Activated T-cell treated with anti-CD3 and anti-CD28 coated beads for 48 hours (primary cell): ENCODE results near the gene ETNK2.
"Not testable (repeated sequence)": the region's sequence is repeated elsewhere in the genome, so short reads cannot be mapped to it uniquely, and the experiment has no call there.

Source experiments
- DNase-seq: peaks from one replicate; pipeline ENCODE4 v3.0.0-alpha.2; 2020; ENCODE audit warnings: low read depth

Gene ETNK2

DNA sequence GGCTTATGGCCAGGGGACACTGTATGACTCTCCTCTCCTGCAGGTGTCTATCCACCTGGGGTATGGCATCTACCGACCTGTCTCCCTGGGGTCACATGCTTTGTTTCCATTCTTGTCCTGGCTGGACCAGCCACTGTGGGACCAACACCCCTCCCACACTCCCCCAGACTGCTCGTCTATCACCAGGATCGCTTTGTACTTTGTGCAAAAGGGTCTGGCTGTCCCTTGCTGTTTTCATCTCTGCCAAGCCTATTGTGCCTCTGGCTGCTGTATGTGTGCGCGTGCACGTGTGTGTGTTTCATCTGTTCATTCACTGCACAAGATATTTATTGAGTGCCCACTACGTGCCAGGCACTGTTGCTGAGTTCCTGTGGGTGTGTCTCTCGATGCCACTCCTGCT, 25.5 kb downstream of the ETNK2 start:
- DNase-seq: no peak

DNA sequence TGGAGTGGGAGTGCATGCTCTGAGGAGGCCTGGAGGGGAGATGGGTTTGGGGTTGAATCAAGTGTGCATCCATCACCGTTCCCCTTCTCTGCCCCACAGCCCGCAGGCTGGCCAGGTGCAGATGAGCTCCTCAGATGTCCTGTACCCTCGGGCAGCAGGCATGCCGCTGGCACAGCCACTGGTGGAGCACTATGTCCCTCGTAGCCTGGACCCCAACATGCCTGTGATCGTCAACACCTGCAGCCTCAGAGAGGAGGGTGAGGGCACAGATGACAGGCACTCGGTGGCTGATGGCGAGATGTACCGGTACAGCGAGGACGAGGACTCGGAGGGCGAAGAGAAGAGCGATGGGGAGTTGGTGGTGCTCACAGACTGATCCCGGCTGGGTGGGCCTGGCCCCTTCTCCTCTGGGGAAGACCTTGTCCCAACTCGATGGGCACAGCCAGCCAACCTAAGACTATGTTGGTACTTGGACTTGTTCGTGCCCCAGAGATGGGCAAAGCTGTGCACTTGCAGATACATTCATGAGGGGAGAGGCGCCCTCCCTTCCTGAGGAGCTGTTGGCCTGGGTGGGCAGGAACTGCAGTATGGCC, 26.0 kb downstream of the ETNK2 start:
- no peak for DNase-seq

DNA sequence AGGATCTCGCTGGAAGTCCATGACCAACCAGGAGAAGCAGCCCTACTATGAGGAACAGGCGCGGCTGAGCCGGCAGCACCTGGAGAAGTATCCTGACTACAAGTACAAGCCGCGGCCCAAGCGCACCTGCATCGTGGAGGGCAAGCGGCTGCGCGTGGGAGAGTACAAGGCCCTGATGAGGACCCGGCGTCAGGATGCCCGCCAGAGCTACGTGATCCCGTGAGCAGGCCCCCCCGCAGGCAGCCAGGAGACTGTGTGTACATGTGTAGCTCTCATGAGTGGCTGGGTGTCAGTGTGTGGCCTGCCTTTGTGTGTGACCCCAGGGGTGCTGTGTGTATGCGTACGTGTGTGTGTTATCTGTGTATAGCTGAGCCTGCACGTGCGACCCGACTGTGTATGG, 27.2 kb downstream of the ETNK2 start:
- DNase-seq: no peak

DNA sequence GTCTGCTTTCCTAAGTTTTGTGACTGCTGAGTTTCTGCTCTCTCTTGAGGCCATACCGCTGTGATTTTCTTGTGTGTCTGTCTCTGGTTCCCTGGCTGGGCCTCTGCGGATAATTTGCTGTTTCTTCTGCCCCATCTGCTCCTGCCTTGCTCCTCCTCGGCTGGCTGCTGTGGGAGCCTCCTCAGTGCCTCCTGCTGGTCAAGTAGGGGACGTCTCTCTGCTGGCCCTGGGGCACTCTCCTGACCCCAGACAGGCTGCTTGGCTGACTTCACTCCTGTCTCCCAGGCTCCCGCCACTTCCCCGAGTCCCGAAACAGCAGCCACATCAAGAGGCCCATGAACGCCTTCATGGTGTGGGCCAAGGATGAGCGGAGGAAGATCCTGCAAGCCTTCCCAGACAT, 28.5 kb downstream of the ETNK2 start:
- DNase-seq: no peak

DNA sequence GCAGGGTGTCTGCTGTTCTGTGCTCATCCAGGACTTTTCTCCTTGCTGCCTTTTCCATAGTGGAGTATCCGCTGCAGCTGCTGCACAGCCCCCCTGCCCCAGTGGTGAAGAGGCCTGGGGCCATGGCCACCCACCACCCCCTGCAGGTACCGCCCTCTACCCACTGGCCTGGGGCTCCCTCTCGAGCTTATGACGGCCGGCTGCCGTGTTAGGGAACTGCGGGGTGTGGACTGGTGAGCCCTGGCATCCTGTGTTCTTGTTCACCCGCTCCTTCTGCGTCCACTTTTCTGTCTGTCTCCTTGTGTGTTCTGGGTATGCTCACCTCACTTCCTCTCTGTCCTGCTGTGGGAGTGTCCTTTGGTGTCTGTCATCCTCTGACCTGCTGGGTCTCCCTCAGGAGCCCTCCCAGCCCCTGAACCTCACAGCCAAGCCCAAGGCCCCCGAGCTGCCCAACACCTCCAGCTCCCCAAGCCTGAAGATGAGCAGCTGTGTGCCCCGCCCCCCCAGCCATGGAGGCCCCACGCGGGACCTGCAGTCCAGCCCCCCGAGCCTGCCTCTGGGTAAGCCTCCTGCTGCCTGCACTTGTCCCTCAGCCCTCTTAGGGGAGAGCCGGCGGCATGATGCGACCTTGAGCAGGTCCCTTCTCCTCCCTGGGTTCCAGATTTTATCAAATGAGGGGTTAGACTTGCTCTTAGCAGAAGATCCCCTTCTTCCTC, 29.8 kb downstream of the ETNK2 start:
- no peak for DNase-seq

DNA sequence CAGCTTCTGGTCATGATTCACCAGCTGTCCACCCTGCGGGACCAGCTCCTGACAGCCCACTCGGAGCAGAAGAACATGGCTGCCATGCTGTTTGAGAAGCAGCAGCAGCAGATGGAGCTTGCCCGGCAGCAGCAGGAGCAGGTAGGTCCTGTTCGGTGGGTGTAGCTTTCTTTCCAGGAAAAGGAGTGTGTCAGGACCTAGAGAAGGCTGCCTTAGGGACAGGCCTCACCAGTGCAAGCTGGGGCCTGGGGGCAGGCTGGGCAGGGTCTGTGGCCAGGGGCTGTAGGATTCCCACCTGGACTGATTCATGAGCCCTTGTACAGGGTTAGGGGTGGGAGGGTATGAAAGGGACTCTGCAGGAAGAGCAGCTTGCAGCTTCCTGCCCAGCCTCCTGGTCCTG, 35.3 kb downstream of the ETNK2 start:
- DNase-seq: no peak

DNA sequence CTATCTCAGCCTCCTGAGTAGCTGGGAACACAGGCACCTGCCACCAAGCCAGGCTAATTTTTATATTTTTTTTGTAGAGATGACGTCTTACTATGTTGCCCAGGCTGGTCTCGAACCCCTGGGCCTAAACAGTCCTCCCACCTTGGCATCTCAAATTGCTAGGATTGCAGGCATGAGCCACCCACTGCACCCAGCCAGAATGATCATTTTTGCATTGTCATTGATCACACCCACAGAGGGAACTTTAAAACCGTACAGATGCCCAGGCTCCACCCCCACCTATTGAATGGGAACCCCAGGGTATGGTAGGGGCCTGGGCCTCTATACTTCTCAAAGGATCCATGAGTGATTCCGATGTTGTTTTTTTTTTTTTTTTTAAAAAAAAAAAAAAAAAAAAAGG, 36.7 kb downstream of the ETNK2 start:
- DNase-seq: no peak

DNA sequence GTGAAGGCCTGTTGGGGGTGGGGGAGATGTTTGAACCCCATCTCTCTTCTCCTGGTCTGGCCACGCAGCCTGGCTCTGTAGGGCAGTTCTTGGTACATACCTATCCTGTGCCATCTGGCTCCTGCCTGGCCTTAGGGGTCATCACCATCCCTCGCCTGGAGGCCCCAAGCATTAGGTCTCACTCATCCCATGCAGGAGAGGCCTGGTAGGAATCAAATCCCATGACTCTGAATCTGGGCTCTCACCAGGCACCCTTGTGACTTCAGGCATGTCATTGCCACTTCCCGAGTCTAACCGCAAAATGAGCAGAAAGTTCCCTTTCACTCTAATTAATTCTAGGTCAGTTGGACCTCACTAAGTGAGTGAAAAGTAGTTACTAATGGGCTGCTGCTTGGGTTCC, 37.2 kb downstream of the ETNK2 start:
- DNase-seq: no peak

DNA sequence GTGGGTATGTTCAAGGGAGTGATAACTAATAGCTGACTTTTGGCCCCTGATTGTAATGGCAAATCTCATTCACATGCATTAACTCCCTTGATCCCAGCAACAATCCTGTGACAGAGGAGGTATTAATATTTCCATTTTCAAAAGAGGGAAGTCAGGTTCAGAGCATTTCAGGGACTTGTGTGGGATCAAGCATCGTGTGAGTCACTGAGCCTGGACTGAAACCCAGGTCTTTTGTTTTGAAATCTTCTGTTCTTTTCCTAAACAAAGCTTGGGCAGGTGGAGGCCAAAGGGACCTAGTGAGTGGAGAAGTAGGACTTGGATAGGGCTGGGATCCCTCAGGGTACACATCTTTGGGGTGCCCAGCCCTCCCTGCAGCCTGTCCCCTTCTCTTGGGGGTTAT, 37.9 kb downstream of the ETNK2 start:
- DNase-seq: no peak

DNA sequence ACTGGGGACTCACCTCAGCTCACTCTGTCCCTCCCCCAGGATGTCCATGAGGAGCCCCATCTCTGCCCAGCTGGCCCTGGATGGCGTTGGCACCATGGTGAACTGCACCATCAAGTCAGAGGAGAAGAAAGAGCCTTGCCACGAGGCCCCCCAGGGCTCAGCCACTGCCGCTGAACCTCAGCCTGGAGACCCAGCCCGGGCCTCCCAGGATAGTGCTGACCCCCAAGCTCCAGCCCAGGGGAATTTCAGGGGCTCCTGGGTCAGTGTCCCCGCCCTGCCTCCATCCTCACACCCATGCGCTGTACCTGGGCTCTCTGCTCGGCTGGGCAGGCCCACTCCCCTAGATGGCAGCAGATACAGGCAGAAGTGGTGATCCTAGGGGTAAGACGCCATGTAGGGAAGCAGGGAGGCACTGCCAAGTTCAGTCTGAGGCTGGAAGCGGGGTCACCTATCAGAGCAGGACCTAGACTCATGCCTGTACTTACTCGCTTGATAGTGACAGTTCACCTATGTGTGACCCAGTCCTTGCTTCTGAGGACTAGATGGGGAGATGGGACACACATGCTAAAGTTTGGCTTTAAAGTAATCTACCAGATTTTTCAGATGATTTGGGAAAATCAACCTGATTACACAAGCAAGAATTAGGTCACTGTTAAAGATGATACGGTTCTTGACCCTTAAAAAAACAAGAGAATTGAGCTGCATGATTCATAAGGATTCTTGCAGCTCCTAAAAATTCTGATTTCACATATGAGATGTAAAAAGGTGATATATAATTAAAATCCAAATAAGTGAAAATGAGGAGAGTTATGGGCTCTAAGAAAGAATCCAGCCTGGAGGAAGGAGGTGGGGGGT, 38.7 kb downstream of the ETNK2 start:
- DNase-seq: no peak

DNA sequence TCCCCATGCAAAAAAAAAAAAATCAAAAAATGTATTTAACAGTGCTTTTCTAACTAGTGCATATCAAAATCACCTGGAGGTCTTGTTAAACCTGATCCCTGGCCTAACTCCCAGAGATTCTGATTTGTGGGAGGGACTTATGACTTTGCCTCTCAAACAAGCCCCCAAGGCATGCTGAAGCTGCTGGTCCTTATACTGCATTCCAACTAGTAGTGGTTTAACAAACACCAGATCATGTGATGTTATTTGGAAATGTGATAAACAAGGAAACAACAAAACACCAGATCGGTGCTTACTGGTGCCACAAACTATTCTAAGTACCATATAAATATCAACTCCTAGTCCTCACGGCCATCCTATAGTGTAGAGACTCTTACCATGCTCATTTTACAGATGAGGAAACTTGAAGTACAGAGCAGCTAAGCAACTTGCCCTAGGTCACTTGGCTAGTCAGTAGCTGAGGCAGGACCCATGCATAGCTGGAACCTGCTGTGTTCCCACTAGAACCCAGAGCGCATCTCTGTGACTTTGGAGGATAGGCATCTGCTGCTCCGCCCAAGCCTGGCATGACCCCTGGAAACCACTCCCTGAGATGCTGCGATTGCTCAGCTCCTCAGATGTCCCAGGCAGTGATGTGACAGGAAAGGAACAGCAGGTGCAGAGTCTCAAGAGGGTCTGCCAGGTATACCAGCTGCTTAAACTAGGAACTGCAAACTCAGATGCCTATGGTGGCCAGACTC, 40.8 kb downstream of the ETNK2 start:
- DNase-seq: no peak

DNA sequence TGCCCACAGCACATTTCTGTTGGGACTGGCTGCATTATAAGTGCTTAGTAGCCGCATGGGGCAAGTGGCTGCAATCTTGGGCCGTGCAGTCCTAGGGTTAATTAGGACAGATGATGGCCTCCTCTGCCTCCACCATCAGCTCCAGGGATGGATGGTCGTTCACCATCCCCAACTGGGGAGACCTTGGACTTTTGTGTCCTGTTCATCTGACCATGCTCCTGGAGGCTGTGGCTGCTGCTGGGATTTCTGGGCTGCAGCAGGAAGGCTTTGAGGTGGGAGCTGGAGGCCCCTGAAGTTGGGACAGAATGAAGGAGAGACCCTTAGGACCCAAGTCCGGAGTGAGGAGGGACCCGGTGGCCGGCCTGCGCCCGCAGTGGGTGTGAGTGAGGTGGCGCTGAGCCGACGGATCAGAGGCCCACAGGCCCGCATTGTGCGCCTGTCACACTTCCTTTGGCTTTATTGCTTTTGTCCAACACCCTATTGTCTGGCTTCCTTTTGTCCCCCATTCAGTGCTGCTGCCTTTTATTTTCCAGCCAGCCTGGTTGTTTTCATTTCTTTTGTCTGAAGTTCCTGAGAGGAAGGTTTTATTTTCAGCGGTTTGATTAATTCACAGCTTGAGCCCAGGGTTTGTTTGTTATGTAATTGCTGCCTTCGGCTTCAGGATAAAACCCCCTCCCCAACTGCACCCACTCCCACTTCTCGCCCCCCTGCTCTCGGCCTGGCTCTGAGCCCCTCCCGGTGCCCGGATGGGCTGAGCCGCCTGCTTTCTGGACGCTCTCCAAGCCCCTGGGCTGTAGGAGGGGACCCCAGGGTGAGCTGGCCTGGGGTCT, 43.3 kb downstream of the ETNK2 start:
- no peak for DNase-seq

DNA sequence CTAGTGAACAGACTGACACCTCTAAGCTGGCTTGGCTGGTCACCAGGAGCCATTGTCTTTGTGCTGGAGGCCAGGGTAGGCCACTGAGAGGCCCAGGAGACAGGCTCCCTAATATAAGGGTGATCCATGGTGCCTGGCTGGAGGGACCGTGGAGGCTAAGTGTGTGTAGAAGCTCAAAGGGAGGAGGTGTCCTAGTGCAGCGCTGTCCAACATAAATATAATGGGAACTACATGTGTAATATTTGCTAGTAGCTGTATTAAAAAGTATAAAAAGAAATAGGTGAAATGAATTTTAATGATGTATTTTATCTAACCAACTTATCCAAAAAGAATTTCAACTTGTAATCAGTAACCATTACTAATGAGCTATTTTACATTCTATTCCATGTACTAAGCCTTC, 44.0 kb downstream of the ETNK2 start:
- no peak for DNase-seq

DNA sequence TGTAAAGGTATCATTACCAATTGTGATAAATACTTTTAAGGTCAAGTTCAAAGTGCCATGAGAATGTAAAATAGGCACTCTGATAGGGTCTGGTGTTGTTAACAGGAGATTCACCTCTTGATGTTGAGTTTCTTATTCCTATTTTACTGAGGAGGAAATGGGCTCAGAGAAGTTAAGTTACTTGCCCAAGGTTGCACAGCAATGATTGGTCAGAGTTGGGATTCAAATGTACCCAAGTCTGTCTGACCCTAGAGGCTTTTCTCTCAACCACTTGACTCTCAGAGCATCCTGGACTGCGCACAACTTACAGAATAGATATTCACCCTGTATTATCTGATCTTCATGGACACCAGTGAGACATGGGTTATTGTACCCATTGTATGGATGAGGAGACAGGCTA, 45.0 kb downstream of the ETNK2 start:
- DNase-seq: no peak

DNA sequence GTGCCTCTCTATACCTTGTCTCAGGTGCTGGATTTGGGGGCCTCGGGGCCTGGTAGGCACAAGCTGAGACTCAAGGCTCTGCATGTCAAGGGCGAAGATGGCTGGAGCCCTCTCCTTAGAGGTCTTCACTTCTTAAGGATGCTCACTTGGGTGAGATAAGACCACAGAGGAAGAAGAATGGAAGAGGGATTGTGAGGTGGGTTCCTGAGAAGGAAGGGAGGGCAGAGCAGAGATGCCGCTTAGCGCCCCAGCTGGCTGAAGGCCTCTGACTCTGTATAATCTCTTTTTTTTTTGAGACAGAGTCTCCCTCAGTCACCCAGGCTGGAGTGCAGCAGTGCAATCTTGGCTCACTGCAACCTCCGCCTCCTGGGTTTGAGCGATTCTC, 46.7 kb downstream of the ETNK2 start:
- DNase-seq: no peak

DNA sequence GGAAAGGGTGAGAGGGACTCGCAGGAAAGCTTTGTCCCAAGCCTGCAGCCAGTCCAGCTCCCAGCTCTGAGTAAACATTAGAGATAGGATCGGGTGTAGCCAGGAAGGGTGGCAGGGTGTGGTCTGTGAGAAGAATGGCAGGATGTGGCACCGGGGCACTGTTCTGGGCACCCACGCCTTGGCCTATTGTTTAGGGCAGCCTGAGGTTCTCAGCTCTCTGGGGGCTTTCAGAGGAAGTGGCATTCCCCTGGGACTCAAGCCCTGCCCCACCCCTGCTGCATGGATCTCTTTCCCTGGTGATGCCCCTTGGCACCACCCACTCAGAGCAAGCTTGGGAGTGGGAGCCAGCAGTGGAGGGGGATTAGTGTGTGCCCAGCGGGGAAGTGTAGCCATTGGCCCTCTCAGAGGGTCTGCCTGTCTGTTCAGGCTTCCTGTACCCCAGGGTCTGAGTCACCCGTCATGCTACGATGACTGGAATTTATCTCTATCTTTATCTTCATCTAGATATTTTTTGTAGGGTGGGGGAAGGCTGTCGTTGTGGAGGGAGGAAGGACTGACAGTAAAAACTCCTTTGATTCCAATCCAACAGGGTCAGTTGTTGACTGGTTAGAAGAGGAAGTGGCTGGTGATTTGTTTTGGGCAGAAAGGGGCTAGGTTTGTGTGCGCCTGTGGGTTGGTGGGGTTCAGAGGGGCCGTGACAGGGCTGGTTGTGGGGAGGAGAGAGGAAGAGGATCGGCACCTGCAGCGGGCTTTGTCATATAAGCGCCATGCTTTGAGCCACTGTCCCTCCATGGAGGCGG, 47.3 kb downstream of the ETNK2 start:
- no peak for DNase-seq

DNA sequence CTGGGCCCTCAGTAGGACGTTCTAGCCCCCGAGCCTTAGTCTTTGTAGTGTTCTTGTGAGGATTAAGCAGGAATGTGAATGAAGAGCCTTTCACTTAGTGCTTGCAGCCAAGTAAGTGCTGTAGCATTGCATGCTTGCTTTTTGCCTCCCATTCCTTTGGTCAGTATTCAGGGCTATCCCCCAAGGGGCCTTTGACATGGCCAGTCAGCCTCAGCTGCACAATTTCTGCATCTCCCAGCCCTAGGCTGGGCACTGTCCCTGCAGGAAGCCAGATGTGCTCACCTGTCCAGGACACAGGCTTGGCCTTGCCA, 48.5 kb downstream of the ETNK2 start:
- DNase-seq: no peak

DNA sequence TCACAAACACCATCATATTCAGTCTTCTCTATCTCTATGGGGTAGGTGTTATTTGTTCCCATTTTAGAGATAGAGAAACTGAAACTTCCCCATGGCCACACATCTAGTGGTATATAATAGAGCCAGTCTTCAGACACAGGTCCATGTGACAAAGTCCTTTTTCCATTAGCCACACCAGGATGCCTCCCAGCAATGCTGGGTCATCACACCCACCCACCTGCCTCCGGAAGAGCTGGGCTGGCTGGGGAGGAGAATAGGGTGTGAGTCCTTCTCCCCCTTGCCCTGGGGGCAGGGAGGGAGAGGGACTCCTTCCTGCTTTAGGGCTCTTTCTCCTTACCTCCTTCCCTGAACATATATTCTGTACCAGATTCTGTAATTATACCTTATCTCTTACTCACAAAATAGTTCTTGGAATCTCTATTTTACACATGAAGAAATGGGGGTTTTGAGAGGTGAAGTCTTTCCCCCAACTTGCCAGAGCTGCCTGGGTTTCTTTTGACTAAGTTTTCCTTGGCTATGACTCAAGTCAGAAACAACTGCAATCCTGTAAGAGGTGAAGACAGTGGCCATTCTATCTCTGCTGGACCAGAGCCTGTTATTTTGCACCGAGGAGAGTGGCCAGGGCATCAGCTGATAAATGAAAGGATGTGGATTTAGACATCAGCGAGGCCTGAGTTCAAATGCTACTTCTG, 49.0 kb downstream of the ETNK2 start:
- DNase-seq: no peak

DNA sequence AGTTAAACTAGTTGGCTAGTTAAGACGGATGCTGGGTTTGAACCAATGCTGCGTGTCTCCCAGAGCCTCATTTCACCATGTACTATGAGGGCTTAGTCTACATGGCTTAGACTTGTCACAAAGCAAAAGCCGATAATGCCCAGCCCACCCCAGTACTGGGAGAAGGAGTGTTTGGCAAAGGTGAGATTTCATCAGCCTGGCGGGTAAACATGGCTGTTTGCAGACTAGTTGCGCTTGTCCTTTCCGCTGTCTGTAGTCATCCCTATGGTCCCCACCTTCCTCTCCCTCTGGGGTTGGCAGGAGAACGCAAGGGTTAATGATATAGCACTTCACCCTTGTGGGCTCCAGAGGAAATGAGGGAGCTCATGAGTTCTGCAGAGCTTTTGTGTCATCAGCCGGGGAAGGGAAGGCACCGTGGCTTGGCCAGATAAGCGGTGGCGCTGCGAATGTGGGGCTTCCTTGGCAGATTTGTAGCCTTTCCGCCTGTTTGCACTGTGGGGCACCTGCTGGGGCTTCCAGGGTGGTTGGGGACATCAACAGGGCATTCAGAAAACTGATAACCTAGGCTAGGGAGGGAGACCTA, 49.7 kb downstream of the ETNK2 start:
- DNase-seq: no peak

DNA sequence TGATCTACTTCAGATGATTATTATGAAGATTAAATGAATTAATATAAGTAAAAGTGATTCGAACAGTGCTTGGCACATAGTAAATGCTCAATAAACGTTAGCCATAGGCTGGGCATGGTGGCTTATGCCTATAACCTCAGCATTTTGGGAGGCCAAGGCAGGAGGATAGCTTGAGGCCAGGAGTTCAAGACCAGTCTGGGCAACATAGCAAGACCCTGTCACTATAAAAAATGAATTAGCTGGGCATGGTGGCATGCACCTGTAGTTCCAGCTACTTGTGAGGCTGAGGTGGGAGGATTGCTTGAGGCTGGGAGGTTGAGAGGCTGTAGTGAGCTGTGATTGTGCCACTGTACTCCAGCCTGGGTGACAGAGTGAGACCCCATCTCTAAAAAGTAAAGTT, 52.1 kb downstream of the ETNK2 start:
- not testable (repeated sequence) for DNase-seq
